C4-2B (cell line): ENCODE data around the gene CC2D2A.

ENCODE experiments used
- ZFX ChIP-seq: fragments of 450-650 bp; IDR thresholded peaks from 2 replicates; pipeline ENCODE4 v1.6.1; 2017
- TF ChIP-seq, protein P1 (sequence below): fragments of 450-650 bp; conservative IDR thresholded peaks from 2 replicates; pipeline ENCODE4 v1.5.1; 2017; ENCODE audit warnings: mild to moderate bottlenecking

GRCh38 chr4:15521442-15522039, 51.9 kb downstream of the CC2D2A start:
- TF ChIP-seq, protein P1, sequence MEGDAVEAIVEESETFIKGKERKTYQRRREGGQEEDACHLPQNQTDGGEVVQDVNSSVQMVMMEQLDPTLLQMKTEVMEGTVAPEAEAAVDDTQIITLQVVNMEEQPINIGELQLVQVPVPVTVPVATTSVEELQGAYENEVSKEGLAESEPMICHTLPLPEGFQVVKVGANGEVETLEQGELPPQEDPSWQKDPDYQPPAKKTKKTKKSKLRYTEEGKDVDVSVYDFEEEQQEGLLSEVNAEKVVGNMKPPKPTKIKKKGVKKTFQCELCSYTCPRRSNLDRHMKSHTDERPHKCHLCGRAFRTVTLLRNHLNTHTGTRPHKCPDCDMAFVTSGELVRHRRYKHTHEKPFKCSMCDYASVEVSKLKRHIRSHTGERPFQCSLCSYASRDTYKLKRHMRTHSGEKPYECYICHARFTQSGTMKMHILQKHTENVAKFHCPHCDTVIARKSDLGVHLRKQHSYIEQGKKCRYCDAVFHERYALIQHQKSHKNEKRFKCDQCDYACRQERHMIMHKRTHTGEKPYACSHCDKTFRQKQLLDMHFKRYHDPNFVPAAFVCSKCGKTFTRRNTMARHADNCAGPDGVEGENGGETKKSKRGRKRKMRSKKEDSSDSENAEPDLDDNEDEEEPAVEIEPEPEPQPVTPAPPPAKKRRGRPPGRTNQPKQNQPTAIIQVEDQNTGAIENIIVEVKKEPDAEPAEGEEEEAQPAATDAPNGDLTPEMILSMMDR, result no peak
- no peak for TF ChIP-seq ZFX
